GM10266 (cell line): ENCODE data around the gene NLRC5.

ENCODE experiments used
- DNase-seq: peaks from one replicate; pipeline ENCODE4 v3.0.0; 2012; ENCODE audit errors: extremely low spot score
- CTCF ChIP-seq: IDR thresholded peaks from 2 replicates; pipeline ENCODE4 v1.5.1; 2012; ENCODE audit warnings: mild to moderate bottlenecking, low read depth; ENCODE audit not compliant: control insufficient read depth, insufficient read depth; ENCODE audit errors: missing control alignments

NLRC5 gene

GRCh38 chr16:56944954-56945839, 44.2 kb upstream of the NLRC5 start:
- DNase-seq, result no peak
- no peak for TF ChIP-seq CTCF

DNA sequence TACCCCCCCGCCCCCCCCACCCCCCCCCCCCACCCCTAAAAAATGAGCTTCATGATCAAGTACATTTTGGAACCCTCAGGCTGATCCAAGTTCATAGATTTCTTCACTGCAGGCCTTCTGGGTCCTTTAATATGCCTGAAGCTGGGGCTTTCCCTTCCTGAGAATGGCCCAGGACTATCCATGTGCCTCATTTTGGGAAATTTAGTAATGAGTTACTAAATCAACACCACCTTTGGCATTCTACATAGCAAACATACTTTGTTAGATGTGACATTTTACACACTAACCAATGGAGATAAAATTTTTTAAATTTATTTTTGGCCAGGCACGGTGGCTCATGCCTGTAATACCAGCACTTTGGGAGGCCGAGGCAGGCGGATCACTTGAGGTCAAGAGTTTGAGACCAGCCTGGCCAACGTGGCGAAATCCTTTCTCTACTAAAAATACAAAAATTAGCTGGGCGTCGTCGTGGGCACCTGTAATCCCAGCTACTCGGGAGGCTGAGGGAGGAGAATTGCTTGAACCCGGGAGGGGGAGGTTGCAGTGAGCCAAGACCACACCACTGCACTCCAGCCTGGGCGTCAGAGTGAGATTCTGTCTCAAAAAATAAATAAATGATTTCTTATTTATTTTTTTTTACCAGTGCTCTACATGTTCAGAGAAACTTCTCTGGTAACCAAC, 43.4 kb upstream of the NLRC5 start:
- no peak for DNase-seq
- no peak for TF ChIP-seq CTCF

DNA sequence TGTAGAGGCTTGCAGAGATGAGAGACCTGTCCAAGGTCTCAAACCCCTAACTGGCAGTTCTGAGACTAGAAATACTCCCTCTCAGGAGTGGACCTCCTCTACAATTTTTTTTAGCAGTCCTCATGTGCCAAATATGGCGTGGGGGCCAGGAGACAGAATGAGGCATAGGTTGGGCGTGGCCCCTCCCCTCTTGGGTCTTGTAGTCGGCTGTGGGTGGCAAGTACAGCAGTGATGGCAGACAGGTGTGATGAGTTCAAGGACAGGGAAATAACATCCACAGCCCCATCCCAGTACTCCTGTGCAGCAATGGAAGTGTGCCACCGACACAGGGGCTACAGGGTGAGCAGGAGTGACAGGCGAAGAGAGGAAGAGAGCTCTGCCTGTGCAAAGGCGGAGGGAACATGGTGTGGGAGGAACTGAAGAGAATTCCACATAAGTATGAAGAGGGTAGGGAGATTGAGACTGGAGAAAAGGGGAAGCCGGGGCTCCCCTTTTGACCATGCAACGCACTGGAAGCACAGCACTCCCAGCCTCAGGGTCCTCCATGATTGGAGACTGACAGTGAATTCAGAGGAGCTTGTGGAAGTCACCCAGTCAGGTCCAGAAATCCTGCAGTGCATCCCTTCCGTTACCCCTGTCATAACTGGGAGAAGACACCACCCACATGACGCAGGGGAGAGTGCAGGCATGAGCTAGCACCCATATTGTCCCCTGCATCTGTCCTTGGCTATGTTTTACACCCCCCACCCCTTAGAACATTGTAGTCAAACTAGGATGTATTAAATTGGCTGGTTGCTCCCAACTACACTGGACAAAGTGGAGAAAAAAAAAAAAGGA, 42.4 kb upstream of the NLRC5 start:
- TF ChIP-seq CTCF, result no peak
- no peak for DNase-seq

GRCh38 chr16:56947604-56947995, 41.8 kb upstream of the NLRC5 start:
- DNase-seq, result no peak
- TF ChIP-seq CTCF, result no peak

DNA sequence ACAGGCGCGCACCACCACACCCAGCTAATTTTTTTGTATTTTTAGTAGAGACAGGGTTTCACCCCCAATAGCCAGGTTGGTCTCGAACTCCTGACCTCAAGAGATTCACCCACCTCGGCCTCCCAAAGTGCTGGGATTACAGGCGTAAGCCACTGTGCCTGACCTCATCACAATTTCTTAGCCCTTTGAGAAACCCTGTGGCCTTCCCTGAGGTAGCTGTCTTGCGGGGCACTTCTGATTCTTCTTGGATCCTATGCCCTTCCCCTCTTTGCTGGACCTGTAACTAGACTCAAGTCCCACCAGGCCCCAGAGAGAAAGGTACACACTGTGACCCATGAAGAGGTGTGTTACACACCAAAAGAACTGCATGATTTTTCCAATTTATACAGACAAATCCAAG, 41.1 kb upstream of the NLRC5 start:
- TF ChIP-seq CTCF, result no peak
- no peak for DNase-seq

DNA sequence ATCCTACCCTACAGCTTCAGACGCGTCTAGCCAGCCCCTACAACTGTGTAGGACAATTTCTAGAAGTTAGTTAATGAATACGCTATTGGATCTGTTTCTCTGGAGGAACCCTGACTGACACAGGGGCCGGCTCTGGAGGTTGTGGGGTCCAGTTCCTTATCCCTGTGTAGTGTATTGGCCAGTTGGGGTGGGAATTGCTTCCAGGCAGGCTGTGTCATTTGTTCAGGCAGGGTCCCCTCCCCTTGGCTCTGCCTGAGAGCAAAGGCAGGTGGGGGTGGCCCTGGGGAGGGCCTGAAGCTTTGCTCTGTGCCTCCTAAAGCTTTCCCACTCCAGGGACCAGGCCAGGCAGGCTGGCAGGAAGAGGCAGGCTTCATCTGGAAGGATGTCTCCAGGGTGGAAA, 39.3 kb upstream of the NLRC5 start:
- no peak for TF ChIP-seq CTCF
- DNase-seq, result no peak

GRCh38 chr16:56950455-56950854, 38.9 kb upstream of the NLRC5 start:
- TF ChIP-seq CTCF, result no peak
- no peak for DNase-seq
